ENCODE measurements around the gene RHOBTB3.

DNA sequence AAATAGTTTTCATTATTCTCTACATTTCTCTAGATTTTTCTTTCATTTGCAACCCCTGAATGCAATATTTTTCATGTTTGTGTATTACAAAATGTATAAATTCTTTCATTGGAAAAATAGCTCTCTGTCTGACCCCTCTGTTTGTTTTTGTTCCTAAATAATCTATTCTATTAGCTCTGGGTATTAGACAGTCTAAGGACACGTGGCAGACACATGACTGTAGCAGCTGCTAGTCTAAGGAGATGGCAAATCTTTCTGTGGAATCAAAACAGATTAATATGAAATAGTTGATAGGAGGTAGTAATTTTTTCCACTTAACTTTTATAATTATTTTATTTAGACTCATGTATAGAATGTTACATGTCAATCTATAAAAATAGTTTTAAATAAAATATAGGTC is 27.0 kb upstream of the RHOBTB3 start:
- no peak for TF ChIP-seq GABPA (IDR thresholded peaks at IDR 0.05; ENCODE audit: low read depth)
- TF ChIP-seq, protein P1, sequence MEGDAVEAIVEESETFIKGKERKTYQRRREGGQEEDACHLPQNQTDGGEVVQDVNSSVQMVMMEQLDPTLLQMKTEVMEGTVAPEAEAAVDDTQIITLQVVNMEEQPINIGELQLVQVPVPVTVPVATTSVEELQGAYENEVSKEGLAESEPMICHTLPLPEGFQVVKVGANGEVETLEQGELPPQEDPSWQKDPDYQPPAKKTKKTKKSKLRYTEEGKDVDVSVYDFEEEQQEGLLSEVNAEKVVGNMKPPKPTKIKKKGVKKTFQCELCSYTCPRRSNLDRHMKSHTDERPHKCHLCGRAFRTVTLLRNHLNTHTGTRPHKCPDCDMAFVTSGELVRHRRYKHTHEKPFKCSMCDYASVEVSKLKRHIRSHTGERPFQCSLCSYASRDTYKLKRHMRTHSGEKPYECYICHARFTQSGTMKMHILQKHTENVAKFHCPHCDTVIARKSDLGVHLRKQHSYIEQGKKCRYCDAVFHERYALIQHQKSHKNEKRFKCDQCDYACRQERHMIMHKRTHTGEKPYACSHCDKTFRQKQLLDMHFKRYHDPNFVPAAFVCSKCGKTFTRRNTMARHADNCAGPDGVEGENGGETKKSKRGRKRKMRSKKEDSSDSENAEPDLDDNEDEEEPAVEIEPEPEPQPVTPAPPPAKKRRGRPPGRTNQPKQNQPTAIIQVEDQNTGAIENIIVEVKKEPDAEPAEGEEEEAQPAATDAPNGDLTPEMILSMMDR (IDR thresholded peaks at IDR 0.05; ENCODE audit: insufficient read depth, low read length): no peak
